ENCODE measurements around the gene SHB.

- TF ChIP-seq, protein P1, sequence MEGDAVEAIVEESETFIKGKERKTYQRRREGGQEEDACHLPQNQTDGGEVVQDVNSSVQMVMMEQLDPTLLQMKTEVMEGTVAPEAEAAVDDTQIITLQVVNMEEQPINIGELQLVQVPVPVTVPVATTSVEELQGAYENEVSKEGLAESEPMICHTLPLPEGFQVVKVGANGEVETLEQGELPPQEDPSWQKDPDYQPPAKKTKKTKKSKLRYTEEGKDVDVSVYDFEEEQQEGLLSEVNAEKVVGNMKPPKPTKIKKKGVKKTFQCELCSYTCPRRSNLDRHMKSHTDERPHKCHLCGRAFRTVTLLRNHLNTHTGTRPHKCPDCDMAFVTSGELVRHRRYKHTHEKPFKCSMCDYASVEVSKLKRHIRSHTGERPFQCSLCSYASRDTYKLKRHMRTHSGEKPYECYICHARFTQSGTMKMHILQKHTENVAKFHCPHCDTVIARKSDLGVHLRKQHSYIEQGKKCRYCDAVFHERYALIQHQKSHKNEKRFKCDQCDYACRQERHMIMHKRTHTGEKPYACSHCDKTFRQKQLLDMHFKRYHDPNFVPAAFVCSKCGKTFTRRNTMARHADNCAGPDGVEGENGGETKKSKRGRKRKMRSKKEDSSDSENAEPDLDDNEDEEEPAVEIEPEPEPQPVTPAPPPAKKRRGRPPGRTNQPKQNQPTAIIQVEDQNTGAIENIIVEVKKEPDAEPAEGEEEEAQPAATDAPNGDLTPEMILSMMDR (IDR thresholded peaks at IDR 0.05) = no peak
- TF ChIP-seq POLR2A (IDR thresholded peaks at IDR 0.05) = no peak
Observed at GRCh38 chr9:37951671-37952449, 117.2 kb downstream of the SHB start.

Data from body of pancreas (tissue), 4 donors.